GM19372 (cell line): Measurements from ENCODE around the gene RBM20.
A peak's percentile ranks its signal among the peaks of the same experiment; 100 is the strongest.

Experiments
- ATAC-seq: cut with Tn5 transposase; IDR thresholded peaks from one replicate; pipeline ENCODE4 v1.9.1; 2021; ENCODE audit warnings: mild to moderate bottlenecking, low read depth, moderate library complexity; ENCODE audit not compliant: unreplicated experiment

Gene RBM20

GRCh38 chr10:110670335-110670734 is 26.2 kb downstream of the RBM20 start:
- ATAC-seq: no peak

GRCh38 chr10:110671788-110672579 is 27.8 kb downstream of the RBM20 start:
- ATAC-seq: peak; percentile 99

GRCh38 chr10:110672580-110672919 is 28.4 kb downstream of the RBM20 start:
- peak; percentile 36 for ATAC-seq

- no peak for ATAC-seq
These were observed 31.9 kb downstream of the RBM20 start for GRCh38 chr10:110676016-110676415.

DNA sequence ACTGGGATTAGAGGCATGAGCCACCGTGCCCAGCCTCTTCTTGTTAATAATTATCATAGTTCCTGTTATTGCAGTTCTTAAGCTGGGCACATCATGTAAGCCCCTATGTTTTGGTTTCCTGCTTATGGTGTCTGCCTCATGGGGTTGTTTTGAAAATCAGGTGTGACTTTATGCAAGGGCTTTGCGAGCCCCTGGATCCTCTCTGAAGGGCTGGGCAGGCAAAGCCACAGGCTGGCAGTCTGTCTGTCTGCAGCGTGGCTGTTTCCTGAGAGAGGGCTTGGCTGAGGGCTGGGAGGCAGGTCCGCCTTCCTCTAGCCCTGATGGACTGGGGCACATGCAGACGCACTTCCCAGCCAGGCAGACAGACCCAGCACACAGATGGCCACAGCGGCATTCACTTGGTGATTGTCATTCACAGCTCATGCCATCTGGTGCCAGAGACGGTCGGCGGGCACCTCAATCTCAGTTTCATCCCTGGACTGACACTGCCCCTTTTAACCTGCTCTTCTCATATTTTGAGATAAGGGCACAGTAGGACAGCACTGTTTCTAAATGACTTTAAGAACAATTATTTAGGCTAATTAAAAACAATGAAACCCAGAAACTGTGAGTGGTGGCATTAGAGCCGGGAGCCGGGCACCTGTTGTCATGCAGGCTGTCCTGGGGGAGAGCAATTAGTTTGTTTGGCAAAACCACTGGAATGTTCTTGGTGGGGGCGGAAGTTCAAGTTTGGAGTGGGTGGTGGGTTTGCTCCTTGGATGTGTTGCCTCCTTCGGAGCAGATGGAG is 35.5 kb downstream of the RBM20 start:
- no peak for ATAC-seq

DNA sequence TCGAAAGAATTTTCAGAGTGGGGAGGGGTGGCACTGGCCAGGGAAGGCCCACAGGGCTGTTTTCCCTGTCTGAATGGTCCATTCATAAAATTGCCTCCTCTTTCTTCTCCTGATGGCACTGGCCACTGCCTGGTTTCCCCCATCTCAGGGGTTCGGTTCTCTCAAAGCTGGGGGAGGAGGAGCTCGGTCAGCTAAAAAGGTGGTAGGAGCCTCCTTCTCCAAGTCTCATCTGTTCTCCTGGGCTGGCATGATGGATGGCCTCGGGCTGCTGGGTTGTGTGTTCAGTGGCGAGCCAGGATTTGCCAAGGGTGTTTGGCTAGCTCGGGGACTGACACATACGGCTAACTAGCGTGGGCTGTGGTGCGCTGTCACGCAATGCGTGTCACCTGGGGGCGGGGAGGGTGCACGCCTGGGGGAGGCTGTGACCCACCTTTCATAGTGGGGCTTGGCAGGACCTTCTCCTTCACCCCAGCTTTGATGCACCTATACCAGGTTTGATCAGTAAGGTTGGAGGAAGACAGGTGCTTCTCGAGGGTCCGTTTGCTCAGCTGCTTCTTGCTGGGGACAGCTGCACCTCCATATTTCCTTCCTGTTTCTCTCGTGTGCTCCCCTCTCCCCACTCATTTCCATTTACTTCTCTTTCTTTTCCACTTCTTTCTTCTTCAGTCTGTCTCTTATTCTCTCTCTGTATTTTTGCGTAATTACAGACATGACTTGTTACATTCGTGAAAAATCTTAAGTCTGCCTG is 36.3 kb downstream of the RBM20 start:
- ATAC-seq: no peak

GRCh38 chr10:110681023-110681681 is 37.0 kb downstream of the RBM20 start:
- ATAC-seq: no peak

- ATAC-seq: no peak
These were observed 38.2 kb downstream of the RBM20 start for GRCh38 chr10:110682348-110682747.

- no peak for ATAC-seq
These were observed 40.8 kb downstream of the RBM20 start for GRCh38 chr10:110684800-110685446.

DNA sequence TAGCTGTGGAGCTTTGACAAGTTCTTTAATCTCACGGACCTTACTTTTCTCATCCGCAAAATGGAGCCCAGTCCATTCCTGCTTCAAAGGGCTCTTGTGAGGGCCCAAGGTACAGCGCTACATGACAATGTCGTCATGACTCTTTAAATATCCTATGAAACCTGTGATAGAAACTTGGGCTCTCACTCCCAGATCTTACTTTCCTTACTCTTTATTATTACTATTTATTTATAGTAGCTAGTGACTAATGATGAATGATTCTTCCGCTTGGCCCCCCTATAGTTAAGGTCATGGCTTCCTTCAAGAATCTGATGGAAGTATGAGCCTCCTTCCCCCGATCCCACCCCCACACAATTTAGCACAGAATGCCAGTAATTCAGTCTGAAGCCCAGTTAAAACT is 41.9 kb downstream of the RBM20 start:
- no peak for ATAC-seq

- ATAC-seq: no peak
These were observed 42.8 kb downstream of the RBM20 start for GRCh38 chr10:110686949-110687348.

- no peak for ATAC-seq
These were observed 43.3 kb downstream of the RBM20 start for GRCh38 chr10:110687400-110687799.

- ATAC-seq: no peak
These were observed 47.0 kb downstream of the RBM20 start for GRCh38 chr10:110691139-110691538.

DNA sequence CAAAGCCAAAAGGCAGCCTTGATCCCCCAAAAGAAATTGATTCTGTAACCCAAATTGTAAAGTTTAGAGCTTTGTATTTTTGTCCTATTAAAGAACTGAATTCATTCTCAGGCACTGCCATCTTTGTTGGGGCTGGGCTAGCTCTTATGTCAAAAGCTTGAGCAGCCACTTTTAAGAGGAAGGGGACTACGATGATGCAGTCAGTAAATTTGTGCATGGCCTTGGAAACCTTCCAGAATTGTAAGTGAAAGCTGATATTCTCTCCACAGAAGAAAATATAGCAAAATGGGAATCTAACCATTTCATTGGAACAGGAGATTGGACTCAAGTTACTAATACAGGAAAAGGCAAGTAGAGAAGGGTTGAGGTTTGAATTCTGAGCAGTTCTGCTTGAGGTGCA is 50.1 kb downstream of the RBM20 start:
- ATAC-seq: no peak

GRCh38 chr10:110694820-110695538 is 50.8 kb downstream of the RBM20 start:
- no peak for ATAC-seq

- ATAC-seq: no peak
These were observed 51.4 kb downstream of the RBM20 start for GRCh38 chr10:110695539-110695886.

DNA sequence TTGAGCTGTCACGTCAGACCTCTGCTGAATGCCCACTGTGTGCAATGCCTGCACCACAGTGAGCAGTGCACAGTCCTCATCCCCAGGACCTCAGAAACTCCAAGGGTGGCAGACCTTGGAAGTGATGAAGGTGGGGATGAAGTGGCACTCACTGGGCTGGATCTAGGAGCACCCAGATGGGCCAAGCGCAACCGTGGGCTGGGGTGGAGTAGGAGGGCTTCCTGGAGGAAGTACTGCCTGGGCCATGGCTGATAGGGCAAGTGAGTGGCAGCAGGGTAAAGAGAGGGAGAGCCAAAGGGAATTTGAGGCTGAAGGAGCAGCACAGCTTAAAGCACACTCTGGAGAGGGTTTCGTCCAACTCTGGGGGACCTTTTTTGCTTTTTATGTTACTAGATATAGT is 52.3 kb downstream of the RBM20 start:
- no peak for ATAC-seq

DNA sequence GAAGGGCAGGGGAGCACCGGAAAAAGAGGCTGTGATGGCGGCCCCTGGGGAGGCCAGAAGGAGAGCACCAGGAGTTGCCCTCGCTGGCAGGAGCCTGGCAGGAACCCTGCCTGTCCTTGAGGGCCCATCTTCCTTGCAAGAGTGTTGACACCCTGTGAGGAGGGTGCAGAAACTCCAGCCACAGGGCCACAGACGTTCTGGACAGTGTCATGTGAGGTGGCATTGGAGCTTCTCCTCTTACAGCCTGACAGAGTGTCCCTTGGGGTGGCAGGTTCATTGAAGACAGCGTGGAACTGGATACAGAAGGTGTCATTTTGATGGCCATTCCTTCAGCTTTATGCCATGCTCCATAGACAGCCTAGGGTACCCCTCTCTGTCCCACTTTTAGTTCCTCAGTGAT is 54.2 kb downstream of the RBM20 start:
- no peak for ATAC-seq

- ATAC-seq: no peak
These were observed 54.7 kb downstream of the RBM20 start for GRCh38 chr10:110698782-110699201.
